ENCODE measurements around the gene YIPF1.

DNA sequence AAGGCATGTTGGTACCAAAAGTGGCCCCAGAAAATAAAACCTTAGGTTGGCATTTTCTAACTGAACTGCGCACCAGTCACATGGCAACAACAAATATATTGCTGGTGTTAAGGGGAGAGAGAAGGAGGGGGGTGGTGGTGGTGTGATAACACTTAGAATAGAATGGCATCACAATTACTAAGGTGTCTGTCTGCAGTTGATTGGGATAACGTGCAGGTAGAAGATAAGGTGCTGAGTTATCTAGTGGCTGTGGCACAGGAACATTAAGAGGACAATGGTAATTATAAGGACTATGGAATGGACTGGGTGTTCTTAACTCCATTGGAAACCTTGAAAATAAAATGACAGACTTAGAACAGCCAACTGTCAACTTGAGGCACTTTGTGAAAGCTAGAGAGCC is 1.4 kb upstream of the YIPF1 start:
- TF ChIP-seq, protein P1, sequence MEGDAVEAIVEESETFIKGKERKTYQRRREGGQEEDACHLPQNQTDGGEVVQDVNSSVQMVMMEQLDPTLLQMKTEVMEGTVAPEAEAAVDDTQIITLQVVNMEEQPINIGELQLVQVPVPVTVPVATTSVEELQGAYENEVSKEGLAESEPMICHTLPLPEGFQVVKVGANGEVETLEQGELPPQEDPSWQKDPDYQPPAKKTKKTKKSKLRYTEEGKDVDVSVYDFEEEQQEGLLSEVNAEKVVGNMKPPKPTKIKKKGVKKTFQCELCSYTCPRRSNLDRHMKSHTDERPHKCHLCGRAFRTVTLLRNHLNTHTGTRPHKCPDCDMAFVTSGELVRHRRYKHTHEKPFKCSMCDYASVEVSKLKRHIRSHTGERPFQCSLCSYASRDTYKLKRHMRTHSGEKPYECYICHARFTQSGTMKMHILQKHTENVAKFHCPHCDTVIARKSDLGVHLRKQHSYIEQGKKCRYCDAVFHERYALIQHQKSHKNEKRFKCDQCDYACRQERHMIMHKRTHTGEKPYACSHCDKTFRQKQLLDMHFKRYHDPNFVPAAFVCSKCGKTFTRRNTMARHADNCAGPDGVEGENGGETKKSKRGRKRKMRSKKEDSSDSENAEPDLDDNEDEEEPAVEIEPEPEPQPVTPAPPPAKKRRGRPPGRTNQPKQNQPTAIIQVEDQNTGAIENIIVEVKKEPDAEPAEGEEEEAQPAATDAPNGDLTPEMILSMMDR (conservative IDR thresholded peaks at IDR 0.05; ENCODE audit: low read depth, low read length), result no peak
- no peak for TF ChIP-seq EZH2 (IDR thresholded peaks at IDR 0.05; ENCODE audit: low read length, unreplicated experiment)
- no peak for TF ChIP-seq EZH2phosphoT487 (IDR thresholded peaks at IDR 0.05; ENCODE audit: borderline replicate concordance, low read length)

Data from PC-3 (cell line).